M059J (cell line): ENCODE measurements around the gene KCNJ1. TPM values are rescaled to one million over a fixed set of nuclear protein-coding genes. Genes with fewer than 3 reads are reported as not detected.

ENCODE experiments used
- DNase-seq: peaks from one replicate; pipeline ENCODE4 v3.0.0-alpha.2; 2012; ENCODE audit warnings: low read depth
- total RNA-seq: library from RNA; depleted of rRNA; stranded (reverse); fragments of >200 nt; shearing (Covaris generic); gene quantifications from 2 replicates; pipeline ENCODE4 v1.2.3, GENCODE V29; 2014

The KCNJ1 gene
- total RNA-seq, 1 experiment from 2014 or later, result not detected

DNA sequence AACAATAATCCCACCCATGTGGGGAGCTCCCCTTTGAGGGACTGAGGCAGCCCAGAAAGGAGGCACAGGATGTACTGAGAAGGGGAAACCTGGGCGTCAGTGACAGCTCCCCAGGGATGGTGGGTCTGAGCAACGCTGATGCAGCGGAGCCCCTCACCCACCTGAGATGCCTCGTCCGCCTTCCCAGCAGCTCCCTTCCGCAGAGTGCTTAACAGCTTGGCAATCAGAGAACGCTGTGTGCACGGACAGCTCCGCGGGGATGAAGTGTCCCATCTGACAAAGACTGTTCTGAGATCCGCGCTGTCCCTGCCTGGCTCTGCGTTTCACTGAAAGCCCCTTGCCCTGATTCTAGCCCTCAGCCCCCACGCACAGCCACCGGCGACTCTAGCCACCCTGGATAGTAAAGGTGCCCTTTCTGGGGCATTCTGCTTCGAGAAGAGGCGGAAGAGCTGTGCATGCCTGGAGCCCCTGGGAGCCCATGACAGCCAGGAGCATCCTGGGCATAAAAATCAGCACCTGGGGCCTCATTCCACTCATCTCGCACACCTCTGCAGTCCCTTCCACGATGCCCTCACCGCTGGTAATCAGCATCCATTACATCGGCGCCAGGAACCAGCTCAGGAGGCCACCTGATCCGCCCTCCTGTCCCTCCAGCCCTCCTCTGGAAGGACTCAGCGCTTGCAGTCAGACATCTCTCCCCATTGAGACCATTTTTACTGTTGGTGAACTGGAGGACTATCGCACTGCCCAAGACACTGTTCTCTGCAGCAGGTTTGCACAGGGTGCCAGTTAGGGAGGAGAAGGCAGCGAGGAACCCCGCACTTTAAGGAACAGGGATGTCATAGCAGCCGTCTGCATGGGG, 34.8 kb upstream of the KCNJ1 start:
- DNase-seq, result no peak

DNA sequence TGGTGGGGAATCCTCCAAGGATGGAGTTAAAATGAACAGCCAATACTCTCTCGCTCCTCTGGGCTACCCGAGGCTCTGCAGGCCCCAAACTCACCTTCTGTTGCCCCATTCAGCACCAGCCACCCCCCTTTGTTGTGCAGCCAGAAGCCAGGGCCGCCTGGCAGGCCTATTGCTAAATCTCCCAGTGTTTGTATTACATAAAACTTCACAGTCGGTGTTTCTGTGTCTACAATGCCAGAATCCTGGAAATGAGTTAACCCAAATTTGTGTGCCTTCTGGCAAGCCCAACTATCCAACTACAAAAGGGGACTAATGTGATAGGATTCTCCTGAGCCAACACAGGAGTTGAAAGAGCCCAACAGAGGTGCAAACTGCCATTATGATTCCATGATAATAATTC, 33.4 kb upstream of the KCNJ1 start:
- DNase-seq, result no peak

DNA sequence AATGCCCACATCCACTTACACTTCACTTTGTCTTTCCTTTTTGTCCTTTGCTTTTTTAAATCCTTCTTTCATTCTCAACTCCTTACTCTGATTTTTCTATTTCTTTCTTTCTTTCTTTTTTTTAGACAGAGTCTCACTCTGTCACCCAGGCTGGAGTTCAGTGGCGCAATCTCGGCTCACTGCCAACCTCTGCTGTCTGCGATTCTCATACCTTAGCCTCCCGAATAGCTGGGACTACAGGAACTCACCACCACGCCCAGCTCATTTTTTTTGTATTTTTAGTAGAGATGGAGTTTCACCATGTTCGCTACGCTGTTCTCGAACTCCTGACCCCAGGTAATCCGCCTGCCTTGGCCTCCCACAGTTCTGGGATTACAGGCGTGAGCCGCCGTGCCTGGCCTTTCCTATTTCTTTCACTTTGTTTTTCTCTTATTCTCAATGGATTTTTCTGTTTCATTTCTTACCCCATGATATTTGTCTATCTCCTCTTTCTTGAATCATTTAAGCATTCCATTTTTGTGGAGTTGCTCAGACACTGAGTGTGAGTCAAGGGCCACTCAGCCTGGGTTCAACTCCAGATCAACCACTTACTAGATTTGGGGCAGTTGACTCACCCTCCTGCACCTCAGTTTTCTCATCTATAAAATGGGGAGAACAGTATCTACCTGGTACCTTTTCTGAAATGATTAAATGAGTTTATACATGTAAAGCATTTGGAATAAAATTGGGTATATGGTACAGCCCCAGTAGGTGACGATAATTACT, 31.7 kb upstream of the KCNJ1 start:
- no peak for DNase-seq

DNA sequence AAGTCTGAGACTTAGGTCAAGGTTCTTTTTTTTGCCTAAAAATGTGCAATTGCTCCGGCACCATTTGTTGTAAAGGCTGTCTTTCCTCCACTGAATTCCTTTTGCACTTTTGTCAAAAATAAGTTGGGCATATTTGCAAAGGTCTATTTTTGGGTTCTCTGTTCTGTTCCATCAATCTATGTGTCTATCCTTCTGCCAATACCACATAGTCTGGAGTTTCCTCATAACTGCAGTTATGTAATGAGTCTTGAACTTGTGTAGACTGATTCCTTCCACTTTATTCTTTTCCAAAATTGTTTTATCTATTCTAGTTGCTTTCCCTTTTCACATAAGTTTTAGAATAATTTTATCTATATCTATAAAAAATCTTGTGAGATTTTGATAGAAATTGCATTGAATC, 30.7 kb upstream of the KCNJ1 start:
- DNase-seq, result no peak

DNA sequence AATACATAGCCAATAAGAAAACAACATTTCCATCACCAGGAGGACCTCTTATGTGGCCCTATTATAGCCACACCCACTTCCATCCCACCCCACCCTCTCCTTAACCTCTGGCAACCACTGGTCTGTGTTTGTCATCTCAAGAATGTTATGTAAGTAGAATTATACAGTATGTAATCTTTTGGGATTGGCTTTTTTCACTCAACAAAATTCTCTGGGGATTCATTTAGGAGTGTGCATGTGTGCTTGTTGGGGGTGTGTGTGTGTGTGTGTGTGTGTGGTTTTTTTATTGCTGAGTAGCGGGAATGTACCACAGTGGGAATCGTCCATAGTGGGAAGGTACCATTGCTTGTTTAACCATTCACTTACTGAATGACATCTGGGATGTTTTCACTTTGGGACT, 29.3 kb upstream of the KCNJ1 start:
- DNase-seq, result no peak

DNA sequence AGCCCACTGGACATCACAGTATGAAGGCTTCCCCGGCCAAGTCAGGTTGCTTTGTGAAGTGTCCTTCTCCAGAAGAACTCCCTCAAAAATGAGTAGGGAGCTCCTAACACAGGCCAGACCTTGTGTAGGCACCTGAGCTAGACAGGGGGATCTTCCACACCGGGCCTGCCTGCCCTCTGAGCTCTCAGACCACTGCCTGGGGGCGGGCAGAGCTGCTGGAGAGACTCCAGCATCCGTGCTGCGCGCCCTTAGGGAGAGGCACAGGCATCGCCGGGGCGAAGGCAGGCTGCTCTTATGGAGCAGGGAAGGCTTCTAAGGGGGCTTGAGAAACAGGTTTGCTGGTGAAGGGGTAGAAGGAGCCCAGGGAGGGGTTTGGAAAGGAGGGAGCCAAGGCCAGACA, 28.4 kb upstream of the KCNJ1 start:
- DNase-seq, result no peak

DNA sequence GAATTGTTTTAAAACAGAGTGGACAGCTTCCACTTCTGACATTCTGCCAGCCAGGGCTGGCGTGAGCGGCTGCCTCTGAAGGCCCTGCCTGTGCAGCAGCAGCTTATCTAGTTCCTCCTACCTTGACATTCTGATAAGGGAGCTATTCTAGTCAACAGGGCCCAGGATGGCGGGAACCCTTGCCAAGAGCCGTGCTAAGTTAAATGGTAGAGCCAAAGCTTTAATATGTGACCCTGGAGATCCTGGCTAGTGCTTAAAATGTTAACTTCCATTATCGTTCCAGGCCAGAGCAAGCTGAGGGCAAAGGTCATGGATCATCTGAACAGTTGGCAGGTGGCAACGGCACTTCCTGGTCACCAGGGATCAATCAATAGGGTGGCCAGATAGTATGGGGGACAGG, 27.6 kb upstream of the KCNJ1 start:
- no peak for DNase-seq

DNA sequence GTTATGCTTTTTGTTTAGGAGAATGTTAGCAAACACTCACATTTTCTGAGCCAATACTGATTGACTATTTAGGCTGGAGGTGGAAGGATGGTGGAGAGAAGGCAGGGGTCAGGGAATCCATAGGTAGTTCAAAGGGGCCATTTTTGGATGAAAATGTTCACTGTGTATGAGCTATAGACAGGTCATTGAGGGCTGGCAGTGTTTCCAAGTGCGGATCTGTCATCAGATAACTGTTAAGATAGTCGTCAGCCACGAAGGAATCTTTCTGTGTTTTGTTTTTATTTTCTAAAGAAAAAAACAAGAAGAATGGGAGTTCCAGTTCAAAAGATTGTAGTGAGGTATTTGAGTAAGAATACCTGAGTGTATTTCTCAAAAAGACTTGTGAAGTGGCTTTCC, 27.2 kb upstream of the KCNJ1 start:
- DNase-seq, result no peak

DNA sequence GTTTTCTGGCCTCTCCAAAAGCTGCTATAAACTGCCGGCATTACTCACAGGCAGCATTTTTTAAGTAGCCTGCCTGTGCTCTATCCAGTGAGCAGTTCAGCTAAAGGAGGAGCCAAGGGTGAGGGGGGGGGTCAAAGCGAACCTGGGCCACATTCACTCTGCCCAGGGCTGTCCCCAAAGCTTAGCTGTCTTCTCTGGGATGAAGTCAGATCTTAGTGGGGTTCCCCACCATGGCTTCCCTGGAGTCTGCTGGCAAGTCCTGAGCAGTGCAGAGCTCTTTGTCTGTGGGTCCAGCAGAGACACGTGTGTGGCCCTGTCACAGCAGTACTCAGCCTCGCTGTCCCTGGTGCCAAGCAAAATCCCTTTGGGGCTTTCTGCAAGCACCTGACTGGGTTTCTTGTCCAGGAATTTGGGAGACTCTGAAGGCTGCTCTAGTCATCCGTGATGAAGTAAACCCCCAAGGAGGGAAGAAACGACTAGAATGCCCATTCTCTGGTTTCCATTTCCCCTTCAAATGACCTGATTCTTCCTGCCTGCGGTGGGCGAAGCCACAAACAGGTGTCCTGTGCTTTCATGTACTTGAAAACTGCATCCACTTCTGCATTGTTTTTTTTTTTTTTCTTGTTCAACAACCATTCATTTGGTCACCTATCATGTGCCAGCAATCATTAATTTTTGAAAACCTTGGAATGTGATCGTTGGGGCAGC, 26.6 kb upstream of the KCNJ1 start:
- no peak for DNase-seq

DNA sequence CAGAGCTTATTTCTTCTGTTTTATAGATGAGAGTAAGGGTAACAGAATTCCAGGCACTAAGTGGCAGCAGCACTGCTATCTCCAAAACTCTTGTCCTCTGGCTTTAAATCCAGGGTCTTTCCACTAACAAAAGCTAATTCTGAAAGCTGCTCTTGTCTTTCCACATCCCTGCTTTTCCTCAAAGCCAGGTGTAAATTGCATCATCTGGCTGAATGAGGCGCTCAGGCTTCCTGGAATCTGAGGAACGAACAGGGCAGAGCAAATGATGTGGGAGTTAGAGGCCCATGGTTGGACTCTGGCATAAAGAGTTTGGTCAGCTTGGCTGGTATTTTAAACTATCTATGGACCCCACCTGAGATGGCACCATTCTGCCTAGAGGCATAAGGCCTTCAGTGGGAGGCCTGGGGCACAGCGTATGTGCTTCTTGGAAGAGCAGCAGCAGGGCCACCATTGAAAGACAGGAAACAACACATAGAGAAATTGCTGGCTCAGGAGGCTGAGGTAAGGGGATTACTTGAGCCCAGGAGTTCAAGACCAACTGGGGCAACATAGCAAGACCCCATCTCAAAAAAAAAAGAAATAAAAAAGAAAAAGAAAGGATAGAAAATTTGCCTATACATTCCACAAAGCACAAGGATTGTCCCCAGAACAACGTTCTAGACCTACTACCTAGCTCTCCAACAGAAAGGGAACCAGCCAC, 25.9 kb upstream of the KCNJ1 start:
- no peak for DNase-seq

DNA sequence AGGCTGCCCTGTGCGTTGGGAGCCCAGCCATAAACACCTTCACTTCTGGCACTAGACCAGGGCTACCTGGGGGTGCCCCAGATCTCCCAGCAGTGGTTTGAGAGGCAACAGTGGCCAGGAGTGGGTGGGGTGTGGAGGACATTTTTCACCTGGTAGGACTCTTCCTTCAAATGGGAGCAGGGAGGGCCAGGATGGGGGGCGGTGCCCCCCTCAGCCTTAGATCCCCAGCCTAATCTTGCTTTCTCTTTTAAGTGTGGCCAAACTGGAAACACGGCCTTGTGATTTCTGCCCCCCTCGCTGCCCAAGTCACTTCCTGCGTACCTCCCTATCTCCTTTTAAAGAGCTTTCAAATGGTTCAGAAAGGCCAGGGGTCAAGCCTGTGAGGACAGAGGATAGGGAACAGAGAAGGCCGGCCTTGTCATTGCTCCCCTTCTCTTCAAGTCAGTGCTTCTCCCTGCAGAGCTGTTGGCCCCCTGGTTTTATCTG, 24.9 kb upstream of the KCNJ1 start:
- no peak for DNase-seq

DNA sequence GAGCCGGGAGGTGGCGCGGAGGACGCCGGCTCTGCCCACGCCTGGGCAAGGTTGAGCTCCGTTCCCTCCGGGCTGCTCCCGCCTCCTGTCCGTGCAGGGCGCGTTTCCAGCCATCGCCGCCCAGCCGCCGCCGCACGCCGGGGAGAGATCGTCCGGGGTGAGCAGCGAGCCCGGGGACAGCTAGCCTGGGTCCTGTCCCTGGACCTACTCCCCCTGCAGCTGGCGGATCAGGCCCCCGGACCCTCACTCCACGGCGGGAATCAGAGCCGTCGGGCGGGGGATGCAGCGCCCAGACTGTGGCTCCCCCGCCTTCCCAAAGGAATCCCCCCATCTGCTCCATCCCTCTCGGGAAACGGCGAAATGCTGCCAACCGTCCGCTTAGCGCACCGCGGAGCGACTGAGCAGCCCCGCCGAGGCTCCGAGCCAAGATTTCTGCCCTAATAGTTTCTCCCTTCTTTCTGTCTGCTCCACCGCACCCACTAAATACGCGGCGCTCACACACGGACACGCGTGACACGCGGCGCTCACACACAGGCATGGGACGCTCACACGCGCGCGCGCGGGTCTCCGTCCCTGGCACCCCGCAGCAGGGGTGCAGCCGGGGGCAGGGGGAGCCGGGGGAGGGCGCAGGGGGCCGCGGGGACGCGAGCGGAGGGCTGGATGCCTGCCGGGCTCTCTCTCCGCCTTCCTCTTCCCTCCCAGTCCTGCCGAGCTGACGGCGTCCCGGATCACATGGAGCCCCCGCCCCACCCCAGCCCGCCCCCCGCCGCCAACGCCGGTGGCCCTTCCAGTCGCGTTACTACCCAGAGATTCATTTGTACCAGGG, 23.7 kb upstream of the KCNJ1 start, which contains the start of gene KCNJ5:
Gene KCNJ5 (plus strand): TSS at position 814 of the 826 bp plus-strand sequence. CDS start 19,918 bp downstream, outside the sequence.
- peak; percentile 34 for DNase-seq

DNA sequence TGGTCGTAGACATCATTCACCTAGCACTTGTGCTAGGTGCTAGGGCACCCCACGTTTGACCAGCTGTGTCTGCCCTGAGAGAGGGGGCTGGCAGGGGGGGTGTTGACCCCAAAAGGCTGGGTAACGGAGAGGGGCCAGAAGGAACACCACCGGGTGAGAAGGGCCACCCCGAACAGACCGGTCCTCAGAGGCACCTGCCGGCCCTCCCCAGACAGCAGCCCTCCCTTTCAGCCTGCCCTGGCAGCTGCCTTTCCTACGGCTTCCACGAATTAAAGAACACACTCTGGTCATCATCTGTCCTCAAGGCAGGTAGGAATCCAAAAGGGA, 23.1 kb upstream of the KCNJ1 start:
- DNase-seq, result no peak

DNA sequence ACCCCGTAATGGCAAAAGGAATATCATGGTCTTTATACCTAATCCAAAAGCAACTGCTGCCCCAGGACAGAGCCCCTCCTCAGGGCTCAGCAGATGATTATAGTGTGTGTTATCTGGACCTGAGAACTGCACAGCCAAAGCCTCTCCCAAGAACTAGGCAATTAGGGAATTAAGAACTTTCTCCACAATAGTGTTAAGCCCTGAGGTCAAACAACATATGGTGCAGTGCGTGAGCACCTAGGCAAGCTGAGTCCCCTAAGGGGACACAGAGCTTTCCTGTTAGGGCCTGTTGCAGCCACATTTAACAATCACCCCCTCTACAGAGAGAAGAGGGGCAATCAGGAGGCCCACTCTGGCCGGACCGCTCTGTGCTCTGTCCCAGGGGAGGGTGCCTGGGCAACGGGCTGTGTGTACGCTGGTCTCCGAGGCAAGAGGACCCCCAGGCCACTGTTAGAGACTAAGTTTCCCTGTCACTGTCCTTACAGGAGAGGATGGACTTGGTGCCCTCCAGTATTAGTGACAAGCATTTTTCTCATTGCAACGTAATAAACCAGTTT, 22.6 kb upstream of the KCNJ1 start:
- no peak for DNase-seq

DNA sequence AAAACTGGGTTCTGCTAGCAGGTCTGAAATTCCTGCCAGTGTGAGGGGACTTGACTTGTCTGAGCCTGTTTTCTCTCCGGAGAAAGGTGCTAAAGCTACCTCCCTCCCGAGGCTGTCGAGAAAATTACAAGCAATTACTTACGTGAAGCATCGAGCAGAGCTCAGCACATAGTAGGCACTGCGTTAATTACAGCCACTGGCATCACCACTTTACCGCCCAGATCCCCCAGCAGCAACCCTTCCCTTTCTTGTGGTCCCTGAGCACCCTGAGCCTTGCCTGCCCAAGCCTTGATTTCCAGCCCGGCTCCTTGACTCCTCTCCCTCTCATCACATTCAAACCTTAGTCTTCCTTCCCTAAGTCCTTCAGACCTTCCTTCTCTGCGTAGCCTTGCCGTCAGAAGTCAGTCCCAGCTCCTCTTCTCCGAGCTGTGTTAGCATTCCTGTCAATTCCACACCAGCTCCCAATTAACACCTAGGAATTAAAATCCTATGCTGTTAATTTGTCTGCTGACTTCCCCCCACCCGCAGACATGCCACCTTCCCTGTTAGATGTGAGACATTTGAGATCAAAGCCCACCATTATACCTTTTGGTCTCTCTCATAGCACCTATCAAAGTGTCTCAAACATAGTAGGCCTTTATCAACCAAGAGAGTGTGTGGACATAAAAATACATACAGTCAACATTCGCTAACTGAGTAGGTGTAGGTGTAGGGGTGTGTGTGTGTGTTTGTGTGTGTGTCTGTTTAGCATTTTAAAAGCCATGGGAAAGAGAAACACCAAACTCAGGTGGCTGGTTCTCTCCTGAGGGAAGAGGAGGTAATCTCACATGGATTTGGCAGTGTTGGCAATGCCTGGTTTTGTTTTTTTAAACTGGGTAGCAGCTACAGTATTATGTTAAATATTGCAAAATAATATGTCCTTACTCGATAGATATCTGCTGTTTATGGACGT, 21.2 kb upstream of the KCNJ1 start:
- no peak for DNase-seq

DNA sequence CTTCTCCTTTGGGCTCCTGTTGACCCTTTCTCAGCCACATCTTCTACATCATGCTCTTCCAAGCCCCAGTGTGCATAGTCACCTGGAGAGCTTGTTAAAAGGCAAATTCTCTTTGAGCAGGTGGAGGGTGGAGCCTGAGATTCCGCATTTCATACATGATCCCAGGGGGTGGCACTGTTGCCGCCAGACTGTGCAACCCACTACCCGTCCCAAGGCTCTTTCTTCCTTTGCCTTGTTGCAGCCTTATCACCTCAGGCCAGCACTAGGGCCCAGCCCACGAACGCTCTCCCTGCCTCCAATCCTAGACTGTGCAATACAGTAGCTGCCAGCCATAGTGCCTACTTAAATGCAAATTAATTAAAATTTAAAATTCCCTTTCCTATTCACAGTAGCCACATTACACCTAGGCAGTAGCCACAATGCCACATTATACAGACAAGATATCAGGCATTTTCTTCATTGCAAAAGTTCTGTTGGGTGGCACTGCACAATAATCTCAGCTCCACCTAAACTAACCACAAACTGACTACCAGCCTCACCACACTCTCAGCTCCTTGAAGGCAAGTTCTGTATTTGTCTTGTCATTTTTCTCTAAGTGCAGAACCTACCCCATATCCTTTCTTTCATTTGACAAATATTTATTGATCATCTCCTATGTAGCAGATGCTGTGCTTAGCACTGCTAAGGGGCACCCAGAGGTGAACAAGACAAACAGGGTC, 19.5 kb upstream of the KCNJ1 start:
- peak; percentile 29 for DNase-seq

DNA sequence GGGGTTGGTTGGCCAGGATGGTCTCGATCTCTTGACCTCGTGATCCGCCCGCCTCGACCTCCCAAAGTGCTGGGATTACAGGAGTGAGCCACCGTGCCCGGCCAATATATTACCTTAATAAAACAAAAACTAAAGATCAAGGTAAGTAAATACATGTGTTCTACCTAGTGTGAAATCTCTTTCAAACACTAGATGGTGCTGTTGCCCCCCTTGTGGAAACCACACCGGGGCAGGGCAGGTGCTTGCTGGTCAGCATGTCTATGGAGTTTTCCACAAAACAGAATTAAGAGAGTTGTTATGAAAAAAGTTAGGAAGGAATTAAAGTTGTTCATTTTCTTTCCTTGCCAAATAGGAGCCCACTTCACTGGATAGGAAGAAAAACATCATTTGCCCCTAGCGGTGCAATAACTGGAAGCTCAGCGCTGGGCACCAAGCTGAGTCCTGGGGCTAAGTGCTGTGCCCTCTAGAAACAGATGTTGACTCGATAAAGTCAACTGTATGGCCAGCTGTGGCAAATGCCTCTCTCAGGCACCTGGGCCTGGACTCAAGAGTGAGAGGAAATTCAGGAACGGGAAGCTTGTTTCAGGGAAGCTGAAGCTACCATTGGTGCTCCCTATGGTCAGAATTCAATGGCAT, 17.7 kb upstream of the KCNJ1 start:
- DNase-seq, result peak; percentile 66

DNA sequence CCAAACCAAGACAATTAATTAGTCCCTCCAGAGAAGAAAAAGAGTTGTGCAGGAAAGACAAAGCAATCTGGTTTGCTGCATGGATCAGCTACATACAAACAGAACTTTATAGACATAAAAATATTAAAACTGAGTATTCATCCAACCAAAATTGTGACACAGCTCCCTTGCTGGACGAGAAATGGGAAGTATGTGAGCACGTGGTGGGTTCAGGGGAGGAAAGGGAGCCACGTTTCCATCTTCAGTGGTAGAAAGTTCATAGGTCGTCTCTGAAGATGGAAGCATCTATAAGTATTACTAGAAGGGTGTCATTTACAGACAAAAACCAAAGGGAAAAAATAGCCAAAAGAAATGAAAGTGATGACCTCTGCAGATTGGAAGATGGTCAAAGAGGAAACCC, 17.0 kb upstream of the KCNJ1 start:
- DNase-seq, result no peak
